MM.1S (cell line): ENCODE data around the gene CDKN2D.

Source experiments
- DNase-seq: peaks from one replicate; pipeline ENCODE4 v3.0.0-alpha.2; 2015
- H2AFZ ChIP-seq: fragments of 300-600 bp; sonication (generic); 2 replicates; pipeline ENCODE4 v1.6.0; 2016; ENCODE audit warnings: antibody characterized with exemption, low read length
- H3F3A ChIP-seq: fragments of 300-600 bp; sonication (generic); 2 replicates; pipeline ENCODE4 v1.6.1; 2016; ENCODE audit warnings: mild to moderate bottlenecking, antibody characterized with exemption, low read length, moderate library complexity, mixed read lengths; ENCODE audit not compliant: insufficient read depth
- H3K27ac ChIP-seq: fragments of 300-600 bp; sonication (generic); 2 replicates; pipeline ENCODE4 v1.5.1; 2016; ENCODE audit warnings: mild to moderate bottlenecking, low read length
- H3K27me3 ChIP-seq: fragments of 300-600 bp; sonication (generic); replicated peaks from 2 replicates; pipeline ENCODE4 v1.6.0; 2016; ENCODE audit warnings: low read length; ENCODE audit not compliant: insufficient read depth
- H3K36me3 ChIP-seq: fragments of 300-600 bp; sonication (generic); replicated peaks from 2 replicates; pipeline ENCODE4 v1.6.1; 2016; ENCODE audit warnings: mild to moderate bottlenecking, low read length, mixed read lengths; ENCODE audit not compliant: insufficient read depth
- H3K4me1 ChIP-seq: fragments of 300-600 bp; sonication (generic); 2 replicates; pipeline ENCODE4 v1.6.1; 2016; ENCODE audit warnings: low read length, mixed read lengths
- H3K4me2 ChIP-seq: fragments of 300-600 bp; sonication (generic); 2 replicates; pipeline ENCODE4 v1.6.0; 2016; ENCODE audit warnings: low read depth, low read length
- H3K4me3 ChIP-seq: fragments of 300-600 bp; sonication (generic); 2 replicates; pipeline ENCODE4 v1.5.1; 2016; ENCODE audit warnings: low read length, mixed read lengths
- H3K79me2 ChIP-seq: fragments of 300-600 bp; sonication (generic); 2 replicates; pipeline ENCODE4 v1.6.1; 2016; ENCODE audit warnings: mixed run types, low read length, mixed read lengths
- H3K9ac ChIP-seq: fragments of 300-600 bp; sonication (generic); 2 replicates; pipeline ENCODE4 v1.6.1; 2016; ENCODE audit warnings: low read length, mixed read lengths
- H3K9me2 ChIP-seq: fragments of 300-600 bp; sonication (generic); replicated peaks from 2 replicates; pipeline ENCODE4 v1.6.1; 2016; ENCODE audit warnings: mild to moderate bottlenecking, low read length, mixed read lengths; ENCODE audit not compliant: insufficient read depth
- H3K9me3 ChIP-seq: fragments of 300-600 bp; sonication (generic); replicated peaks from 2 replicates; pipeline ENCODE4 v1.6.1; 2016; ENCODE audit warnings: mild to moderate bottlenecking, low read length, mixed read lengths; ENCODE audit not compliant: insufficient read depth
- H4K20me1 ChIP-seq: fragments of 300-600 bp; sonication (generic); 2 replicates; pipeline ENCODE4 v1.6.1; 2016; ENCODE audit warnings: mild to moderate bottlenecking, low read length, moderate library complexity, mixed read lengths; ENCODE audit not compliant: insufficient read depth
- CTCF ChIP-seq: fragments of 300-600 bp; sonication (generic); IDR thresholded peaks from 2 replicates; pipeline ENCODE4 v1.5.1; 2016; ENCODE audit warnings: antibody characterized with exemption, low read length, mixed read lengths
- EZH2 ChIP-seq: fragments of 300-600 bp; sonication (generic); optimal IDR thresholded peaks from 2 replicates; pipeline ENCODE3; 2017; ENCODE audit warnings: low read depth, mild to moderate bottlenecking, antibody characterized with exemption, low read length, mixed read lengths
- EZH2phosphoT487 ChIP-seq: fragments of 300-600 bp; sonication (generic); IDR thresholded peaks from 2 replicates; pipeline ENCODE4 v1.6.1; 2018; ENCODE audit warnings: antibody characterized with exemption, low read length

CDKN2D gene

GRCh38 chr19:10550336-10550735, 18.4 kb downstream of the CDKN2D start:
- peaks cover 20% of the 10 kb centered on the region for H3K79me2 ChIP-seq
- H3K9me3 ChIP-seq, result no peaks in the 10 kb centered on the region
- TF ChIP-seq CTCF (no peak), EZH2phosphoT487 (no peak)
- H4K20me1 ChIP-seq, result no peaks in the 10 kb centered on the region
- no peaks in the 10 kb centered on the region for H3K36me3 ChIP-seq
- DNase-seq, result no peak
- no peaks in the 10 kb centered on the region for H3K4me1 ChIP-seq
- H3K9me2 ChIP-seq, result no peaks in the 10 kb centered on the region
- no peak overlapping the region for H2AFZ ChIP-seq
- no peaks in the 10 kb centered on the region for H3K27me3 ChIP-seq
- H3K9ac ChIP-seq, result no peak overlapping the region
- H3K4me3 ChIP-seq, result no peak overlapping the region
- no peaks in the 10 kb centered on the region for H3F3A ChIP-seq
- H3K27ac ChIP-seq, result no peak overlapping the region
- no peak overlapping the region for H3K4me2 ChIP-seq

GRCh38 chr19:10549733-10550132, 19.0 kb downstream of the CDKN2D start:
- no peaks in the 10 kb centered on the region for H3K9me2 ChIP-seq
- peaks cover 2% of the 10 kb centered on the region; the same call in 1 of the 2 replicates for H3K4me1 ChIP-seq
- no peak overlapping the region for H3K4me2 ChIP-seq
- no peaks in the 10 kb centered on the region for H3K36me3 ChIP-seq
- no peak overlapping the region for H3K27ac ChIP-seq
- peaks cover 26% of the 10 kb centered on the region for H3K79me2 ChIP-seq
- H3K9ac ChIP-seq, result no peak overlapping the region
- H3K9me3 ChIP-seq, result no peaks in the 10 kb centered on the region
- no peak overlapping the region for H2AFZ ChIP-seq
- no peaks in the 10 kb centered on the region for H3K27me3 ChIP-seq
- no peak for TF ChIP-seq CTCF
- no peak for TF ChIP-seq EZH2phosphoT487
- no peak for TF ChIP-seq EZH2
- no peak for DNase-seq
- H4K20me1 ChIP-seq, result no peaks in the 10 kb centered on the region
- no peak overlapping the region for H3K4me3 ChIP-seq
- H3F3A ChIP-seq, result no peaks in the 10 kb centered on the region

GRCh38 chr19:10548746-10549276, 20.0 kb downstream of the CDKN2D start:
- no peaks in the 10 kb centered on the region for H3K9me3 ChIP-seq
- H3K4me3 ChIP-seq, result no peak overlapping the region
- no peak overlapping the region for H3K4me2 ChIP-seq
- H3F3A ChIP-seq, result no peaks in the 10 kb centered on the region
- H3K27ac ChIP-seq, result no peak overlapping the region
- no peak overlapping the region for H3K9ac ChIP-seq
- H3K79me2 ChIP-seq, result peaks cover 35% of the 10 kb centered on the region
- H3K27me3 ChIP-seq, result no peaks in the 10 kb centered on the region
- no peak overlapping the region for H2AFZ ChIP-seq
- H4K20me1 ChIP-seq, result no peaks in the 10 kb centered on the region
- no peaks in the 10 kb centered on the region for H3K36me3 ChIP-seq
- H3K9me2 ChIP-seq, result no peaks in the 10 kb centered on the region
- peaks cover 6% of the 10 kb centered on the region; the same call in 1 of the 2 replicates for H3K4me1 ChIP-seq
- no peak for TF ChIP-seq EZH2phosphoT487
- no peak for TF ChIP-seq EZH2
- no peak for TF ChIP-seq CTCF
- DNase-seq, result no peak
